Keratinocyte (primary cell): ENCODE data around the gene GRK6. TPM values are rescaled to one million over a fixed set of nuclear protein-coding genes. Genes with fewer than 3 reads are reported as not detected.

Experiments used
- DNase-seq: peaks from one replicate; pipeline ENCODE4 v3.0.0-alpha.2; 2011; ENCODE audit warnings: low read depth, missing footprints, low spot score
- FAIRE-seq: peaks from 2 replicates; lab custom pipeline; 2011; peaks lifted over from hg19 to GRCh38; lab: Jason Lieb, UNC
- H2AFZ ChIP-seq: 2 replicates; pipeline ENCODE4 v1.6.0; 2012; ENCODE audit warnings: low read length, control low read depth, inconsistent platforms; ENCODE audit not compliant: control insufficient read depth
- H3K27ac ChIP-seq: 2 replicates; pipeline ENCODE4 v1.5.1; 2011; ENCODE audit warnings: low read length; ENCODE audit not compliant: control insufficient read depth, insufficient read depth
- H3K27me3 ChIP-seq: 3 replicates; pipeline ENCODE4 v1.6.0; 2011; ENCODE audit warnings: low read length; ENCODE audit not compliant: control insufficient read depth, insufficient read depth; ENCODE audit errors: extremely low read depth
- H3K36me3 ChIP-seq, 2 experiments: 2 replicates in 1 of 2; 3 replicates in 1 of 2; pipeline ENCODE4 v1.5.1; 2011; ENCODE audit warnings: low read length in 2 of 2, mild to moderate bottlenecking in 1 of 2; ENCODE audit not compliant: control insufficient read depth in 2 of 2, insufficient read depth in 2 of 2; ENCODE audit errors: extremely low read depth in 1 of 2
- H3K4me1 ChIP-seq: 3 replicates; pipeline ENCODE4 v1.5.1; 2011; ENCODE audit warnings: low read length; ENCODE audit not compliant: control insufficient read depth, insufficient read depth; ENCODE audit errors: extremely low read depth
- H3K4me2 ChIP-seq: 3 replicates; pipeline ENCODE4 v1.6.0; 2011; ENCODE audit warnings: low read depth, low read length; ENCODE audit not compliant: control insufficient read depth, insufficient read depth; ENCODE audit errors: extremely low read depth
- H3K4me3 ChIP-seq, 3 experiments: fragments of 200-600 bp in 1 of 3; sonication (generic) in 1 of 3; 2 replicates in 2 of 3; 3 replicates in 1 of 3; pipeline ENCODE4 v1.5.1; 2011 to 2016; ENCODE audit warnings: low read length in 3 of 3, mild to moderate bottlenecking in 3 of 3, control low read depth in 2 of 3, inconsistent platforms in 1 of 3, low read depth in 1 of 3, mixed read lengths in 1 of 3, mixed run types in 1 of 3, moderate library complexity in 1 of 3; ENCODE audit not compliant: control insufficient read depth in 2 of 3, insufficient read depth in 2 of 3; ENCODE audit errors: extremely low read depth in 1 of 3
- H3K79me2 ChIP-seq: 2 replicates; pipeline ENCODE4 v1.6.0; 2012; ENCODE audit warnings: low read length; ENCODE audit not compliant: control insufficient read depth, insufficient read depth
- H3K9ac ChIP-seq: 3 replicates; pipeline ENCODE4 v1.6.0; 2011; ENCODE audit warnings: low read length; ENCODE audit not compliant: control insufficient read depth, insufficient read depth; ENCODE audit errors: extremely low read depth
- H3K9me1 ChIP-seq: 3 replicates; pipeline ENCODE4 v1.6.0; 2011; ENCODE audit warnings: low read length; ENCODE audit not compliant: control insufficient read depth, insufficient read depth; ENCODE audit errors: extremely low read depth
- H3K9me3 ChIP-seq: 2 replicates; pipeline ENCODE4 v1.5.1; 2012; ENCODE audit warnings: low read depth, low read length; ENCODE audit not compliant: control insufficient read depth
- H4K20me1 ChIP-seq: 3 replicates; pipeline ENCODE4 v1.6.0; 2011; ENCODE audit warnings: low read length; ENCODE audit not compliant: control insufficient read depth, insufficient read depth; ENCODE audit errors: extremely low read depth
- CTCF ChIP-seq, 3 experiments: IDR thresholded peaks in 1 of 3; conservative IDR thresholded peaks in 1 of 3; optimal IDR thresholded peaks in 1 of 3; 2 replicates in 2 of 3; 3 replicates in 1 of 3; pipeline versions ENCODE3 to v1.5.1; 2011; ENCODE audit warnings: low read length in 3 of 3, mild to moderate bottlenecking in 3 of 3, moderate library complexity in 2 of 3, control low read depth in 1 of 3, inconsistent platforms in 1 of 3; ENCODE audit not compliant: insufficient read depth in 2 of 3; ENCODE audit errors: extremely low read depth in 1 of 3
- EZH2 ChIP-seq: IDR thresholded peaks from one replicate; pipeline ENCODE4 v1.6.1; 2012; ENCODE audit warnings: inconsistent platforms, mild to moderate bottlenecking, low read length, moderate library complexity
- dilution Hi-C: fragments of 300-500 bp; cut with MboI; formaldehyde crosslinking; loops from one replicate; pipeline ENCODE4 v1.7.0; 2020; ENCODE audit warnings: low sequenced_read_pairs; ENCODE audit not compliant: extremely low pct_ligation_motif_present
- polyA plus RNA-seq, 5 experiments: library from polyadenylated mRNA; depleted of rRNA in 3 of 5; stranded (reverse) in 3 of 5; stranded (forward) in 1 of 5; unstranded in 1 of 5; fragments of >200 nt; gene quantifications; 1 replicate in 1 of 5; 2 replicates in 3 of 5; 3 replicates in 1 of 5; pipeline versions ENCODE4 v1.2.1 to v1.2.3, GENCODE V29; 2011 to 2012; ENCODE audit warnings: missing spikeins in 2 of 5, low read depth in 1 of 5, low replicate concordance in 1 of 5

Gene GRK6
- polyA plus RNA-seq, 1 donor (not counting 4 experiments of a cell fraction or from before 2014, with no cell fraction given) = 29.9 TPM

GRCh38 chr5:177432143-177432838 lies 5.8 kb downstream of the GRK6 start:
- peaks cover 66% of the 10 kb centered on the region for H3K4me1 ChIP-seq
- H4K20me1 ChIP-seq = no peaks in the 10 kb centered on the region
- H3K27ac ChIP-seq = peak overlapping the region; percentile 15
- peak overlapping the region; percentile 28 for H3K9ac ChIP-seq
- no peaks in the 10 kb centered on the region for H3K9me1 ChIP-seq
- dilution Hi-C loops = no loop called here
- H3K9me3 ChIP-seq = no peaks in the 10 kb centered on the region
- DNase-seq (no peak), FAIRE-seq (no peak)
- TF ChIP-seq CTCF (optimal IDR thresholded peaks at IDR 0.05 in 1 of 3, IDR thresholded peaks at IDR 0.05 in 1 of 3, conservative IDR thresholded peaks at IDR 0.05 in 1 of 3; ENCODE audit: extremely low read depth in 1 of 3, insufficient read depth in 2 of 3, low read length in 3 of 3) = no peak
- TF ChIP-seq EZH2 = no peak
- peaks cover 23 to 51% of the 10 kb centered on the region in 2 experiments for H3K36me3 ChIP-seq
- H3K27me3 ChIP-seq = no peaks in the 10 kb centered on the region
- H3K4me3 ChIP-seq = no peak overlapping the region
- no peak overlapping the region for H3K4me2 ChIP-seq
- peaks cover 27% of the 10 kb centered on the region for H3K79me2 ChIP-seq
- H2AFZ ChIP-seq = no peak overlapping the region

DNA sequence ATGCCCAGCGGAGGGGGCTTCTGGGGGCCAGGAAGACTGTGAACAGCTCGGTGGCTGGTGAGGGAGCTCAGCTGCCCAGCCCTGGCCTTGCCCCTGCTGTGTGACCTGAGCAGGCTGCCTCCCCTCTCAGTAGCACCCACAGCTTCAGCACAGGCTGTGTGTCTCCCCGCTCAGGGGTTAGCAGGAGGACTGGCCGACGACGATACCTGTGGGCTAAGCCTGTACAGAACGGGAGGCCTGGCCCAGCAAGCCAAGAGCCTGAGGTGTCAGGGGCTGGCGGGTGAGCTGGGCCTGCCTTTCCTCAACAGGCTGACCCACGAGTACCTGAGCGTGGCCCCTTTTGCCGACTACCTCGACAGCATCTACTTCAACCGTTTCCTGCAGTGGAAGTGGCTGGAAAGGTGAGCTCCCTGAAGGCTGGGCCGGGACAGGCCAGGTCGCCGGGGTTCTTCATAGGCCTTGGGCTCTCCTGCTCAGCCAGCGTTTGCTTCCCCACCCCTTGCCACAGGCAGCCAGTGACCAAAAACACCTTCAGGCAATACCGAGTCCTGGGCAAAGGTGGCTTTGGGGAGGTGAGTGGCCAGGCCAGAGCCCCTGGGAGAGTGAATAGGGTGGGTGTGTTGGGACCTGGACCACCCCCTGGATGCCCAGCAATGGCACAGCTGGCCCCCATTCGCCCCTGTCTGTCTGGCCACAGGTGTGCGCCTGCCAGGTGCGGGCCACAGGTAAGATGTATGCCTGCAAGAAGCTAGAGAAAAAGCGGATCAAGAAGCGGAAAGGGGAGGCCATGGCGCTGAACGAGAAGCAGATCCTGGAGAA lies 6.6 kb downstream of the GRK6 start:
- Histone ChIP-seq H3K27ac (no peak overlapping the region), H3K4me2 (no peak overlapping the region), H3K9me1 (no peaks in the 10 kb centered on the region), H3K9ac (no peak overlapping the region), H3K36me3 (peaks cover 23 to 51% of the 10 kb centered on the region in 2 experiments), H3K27me3 (no peaks in the 10 kb centered on the region), H3K9me3 (no peaks in the 10 kb centered on the region), H4K20me1 (no peaks in the 10 kb centered on the region), H3K4me3 (no peak overlapping the region), H3K4me1 (peaks cover 65% of the 10 kb centered on the region), H2AFZ (no peak overlapping the region), H3K79me2 (peaks cover 19% of the 10 kb centered on the region)
- FAIRE-seq = no peak
- TF ChIP-seq CTCF (optimal IDR thresholded peaks at IDR 0.05 in 1 of 3, IDR thresholded peaks at IDR 0.05 in 1 of 3, conservative IDR thresholded peaks at IDR 0.05 in 1 of 3; ENCODE audit: extremely low read depth in 1 of 3, insufficient read depth in 2 of 3, low read length in 3 of 3) (no peak), EZH2 (no peak)
- DNase-seq = no peak
- dilution Hi-C loops = no loop called here
